NCI-H2171 treated with DMSO at 0.1 percent for 48 hours (cell line): ENCODE results near the gene SAFB2.

Experiments used
- DNase-seq: peaks from one replicate; lab custom pipeline; 2025; lab: John Stamatoyannopoulos, UW

Gene SAFB2

DNA sequence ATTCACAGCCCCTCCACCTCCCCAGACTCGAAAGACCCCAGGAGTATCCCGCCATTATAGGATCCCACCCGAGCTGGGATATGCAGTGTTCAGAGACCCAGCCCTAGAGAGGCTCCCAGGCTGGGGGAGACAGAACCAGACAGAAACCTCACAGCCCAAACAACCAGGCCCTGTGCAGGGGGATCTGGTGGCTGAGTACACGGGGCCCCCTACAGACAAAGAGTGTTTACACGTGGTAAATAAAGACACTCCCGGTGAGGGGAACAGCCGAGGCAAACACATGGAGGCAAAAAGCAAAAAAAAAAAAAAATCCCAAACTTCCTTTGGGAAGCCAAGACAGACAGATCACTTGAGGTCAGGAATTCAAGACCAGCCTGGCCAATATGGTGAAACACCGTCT, 79.9 kb downstream of the SAFB2 start:
- DNase-seq, result no peak

DNA sequence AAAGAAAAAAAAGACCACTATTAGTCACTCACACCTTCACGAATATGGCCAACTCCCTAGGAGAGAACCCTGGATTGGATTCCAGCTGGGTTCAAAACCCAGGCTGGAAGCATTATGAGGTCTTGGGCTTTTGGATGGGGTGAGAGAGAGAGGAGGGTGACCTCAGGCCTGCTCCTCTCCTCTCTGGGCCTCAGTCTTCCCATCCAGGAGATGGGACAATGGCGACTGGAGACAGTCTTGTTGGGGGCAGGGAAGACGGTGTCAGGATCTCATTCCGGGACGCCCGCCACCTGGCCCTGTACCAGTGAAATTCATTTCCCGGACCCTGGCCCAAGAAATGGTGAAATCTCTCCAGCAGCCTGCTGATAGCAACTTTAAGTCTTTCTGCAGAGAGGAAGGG, 81.1 kb downstream of the SAFB2 start:
- DNase-seq, result no peak

DNA sequence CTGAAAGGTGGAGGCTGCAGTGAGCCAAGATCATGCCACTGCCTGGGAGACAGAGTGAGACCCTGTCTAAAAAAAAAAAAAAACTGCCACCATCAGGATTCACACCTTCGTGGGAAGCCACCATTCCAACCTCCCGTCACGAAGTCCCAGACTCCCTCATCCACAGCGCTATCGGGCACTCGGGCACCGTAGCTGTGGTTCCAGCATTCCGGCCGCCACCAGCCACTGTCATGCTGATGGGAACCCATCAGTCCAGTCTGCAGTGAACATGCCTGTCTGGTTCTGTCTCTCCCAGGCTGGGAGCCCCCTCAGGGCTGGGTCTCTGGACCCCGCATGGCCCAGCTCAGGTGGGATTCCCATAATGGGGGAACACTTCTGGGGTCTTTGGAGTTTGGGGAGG, 82.4 kb downstream of the SAFB2 start:
- no peak for DNase-seq

DNA sequence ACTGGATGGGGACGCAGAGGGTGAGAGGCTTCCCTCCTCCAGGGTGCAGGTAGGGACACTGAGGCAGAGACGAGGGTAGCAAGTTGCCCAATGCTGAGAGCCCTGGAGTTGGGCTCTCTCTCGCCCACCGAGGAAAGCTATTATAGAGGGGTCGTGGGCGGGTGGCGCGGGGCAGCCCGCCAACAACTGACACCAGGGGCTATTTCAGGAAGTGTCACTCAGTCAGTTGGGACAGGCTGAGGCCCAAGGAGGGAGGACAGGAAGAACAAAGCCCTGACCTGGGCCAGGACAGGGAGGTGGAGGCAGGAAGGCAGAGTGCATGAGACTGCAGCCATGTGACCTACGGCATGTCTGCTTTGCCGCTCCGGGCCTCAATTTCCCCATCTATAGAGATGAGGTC, 84.7 kb downstream of the SAFB2 start:
- DNase-seq, result no peak
